ENCODE measurements around the gene DLD.
A peak's percentile ranks its signal among the peaks of the same experiment; 100 is the strongest.
"Not testable (repeated sequence)": the region's sequence is repeated elsewhere in the genome, so short reads cannot be mapped to it uniquely, and the experiment has no call there.

DLD gene

DNA sequence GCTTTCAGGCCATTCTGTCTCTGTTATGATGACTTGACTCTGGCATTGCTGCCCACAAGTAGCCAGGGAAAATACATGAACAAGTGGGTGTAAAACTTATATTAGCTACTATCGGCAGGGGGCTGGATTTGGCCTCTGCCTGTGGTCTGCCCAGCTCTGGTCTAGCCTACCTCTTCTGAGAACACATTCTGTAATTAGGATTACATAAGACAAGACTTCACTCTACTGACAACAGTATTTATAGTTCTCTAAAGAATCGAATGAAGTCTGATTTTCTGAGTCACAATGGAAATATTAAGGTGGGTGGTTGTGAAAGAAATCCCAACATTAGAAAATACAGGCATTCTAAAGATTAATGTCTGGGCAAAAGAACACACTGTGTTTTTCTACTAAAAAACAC lies 55.5 kb downstream of the DLD start:
- no peak for DNase-seq

DNA sequence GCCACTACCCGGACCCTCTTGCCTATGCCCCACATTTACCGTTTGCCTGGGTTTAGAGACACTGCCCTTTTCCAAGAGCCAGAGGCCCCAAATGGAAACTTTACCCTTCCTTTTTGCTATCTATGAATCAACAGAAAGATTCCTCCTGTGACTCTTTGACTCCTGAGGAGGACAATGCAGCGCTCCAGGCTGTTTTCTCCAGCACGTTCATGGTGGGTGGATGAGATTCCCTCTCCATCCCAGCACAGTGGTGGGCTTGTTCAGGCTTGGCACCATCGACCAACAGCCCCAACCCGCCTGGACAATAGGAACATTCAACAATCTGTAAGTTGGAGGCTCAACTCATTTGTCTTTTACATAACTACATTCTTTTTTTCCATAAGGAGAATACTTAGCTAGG lies 55.9 kb downstream of the DLD start:
- no peak for DNase-seq

DNA sequence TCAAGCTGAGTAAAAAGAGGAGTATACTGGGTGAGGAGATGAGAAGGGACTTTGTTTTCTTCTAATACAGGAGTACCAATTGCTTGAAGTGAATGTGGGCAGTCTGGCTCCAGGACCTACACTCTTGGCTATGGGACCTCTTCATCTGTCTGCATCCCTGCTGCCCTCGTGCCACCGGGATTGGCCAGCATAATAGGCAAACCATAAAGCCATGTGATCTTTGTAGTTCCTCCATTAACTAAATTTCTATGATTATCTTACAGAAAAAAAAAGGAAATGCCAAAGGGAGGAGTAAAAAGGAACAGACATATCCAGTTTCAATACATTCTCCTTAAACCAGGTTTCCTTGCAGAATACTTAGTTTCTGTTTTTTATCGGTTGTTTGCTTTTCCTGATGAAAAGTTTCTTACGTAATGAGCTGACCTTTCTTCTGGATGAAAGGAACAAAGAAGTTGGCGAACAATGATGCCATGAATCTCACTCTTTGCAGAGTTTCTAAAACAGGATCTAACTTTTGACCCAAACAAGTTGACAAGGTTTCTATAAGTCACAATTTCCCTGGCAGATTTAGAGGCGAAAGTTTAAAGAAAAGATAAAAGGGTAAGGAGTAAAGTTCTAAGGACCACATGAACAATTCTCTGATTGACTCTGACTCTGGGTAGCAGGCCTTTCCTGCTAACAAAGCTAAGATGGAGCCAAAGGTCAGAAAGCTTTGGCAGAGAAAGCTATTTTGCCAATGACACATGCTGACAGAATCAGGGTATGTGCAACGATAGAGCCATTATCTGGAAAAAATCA lies 57.9 kb downstream of the DLD start:
- no peak for DNase-seq

DNA sequence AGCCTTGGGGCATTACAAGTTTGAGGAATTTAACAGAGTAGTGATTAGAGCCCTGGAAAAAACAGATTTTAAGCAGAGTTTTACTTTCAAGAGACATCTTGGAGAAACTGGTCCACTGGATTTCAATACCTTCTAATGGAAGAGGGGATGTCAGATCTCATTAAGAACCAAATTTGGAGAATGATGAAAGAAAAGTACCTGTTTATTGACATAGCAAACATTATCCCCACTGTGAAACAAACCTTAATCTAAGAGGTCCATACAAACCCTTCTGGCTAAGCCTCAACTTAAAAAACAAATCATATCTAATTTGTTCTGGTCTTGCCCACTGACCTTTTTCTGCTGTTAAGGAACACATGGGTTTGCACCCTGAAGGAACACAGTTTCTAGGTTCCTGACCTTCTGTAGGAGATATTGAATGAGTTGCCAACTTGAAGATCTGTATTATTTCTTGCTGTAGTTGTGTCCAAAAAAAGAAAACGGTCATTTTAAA lies 58.5 kb downstream of the DLD start:
- no peak for DNase-seq

DNA sequence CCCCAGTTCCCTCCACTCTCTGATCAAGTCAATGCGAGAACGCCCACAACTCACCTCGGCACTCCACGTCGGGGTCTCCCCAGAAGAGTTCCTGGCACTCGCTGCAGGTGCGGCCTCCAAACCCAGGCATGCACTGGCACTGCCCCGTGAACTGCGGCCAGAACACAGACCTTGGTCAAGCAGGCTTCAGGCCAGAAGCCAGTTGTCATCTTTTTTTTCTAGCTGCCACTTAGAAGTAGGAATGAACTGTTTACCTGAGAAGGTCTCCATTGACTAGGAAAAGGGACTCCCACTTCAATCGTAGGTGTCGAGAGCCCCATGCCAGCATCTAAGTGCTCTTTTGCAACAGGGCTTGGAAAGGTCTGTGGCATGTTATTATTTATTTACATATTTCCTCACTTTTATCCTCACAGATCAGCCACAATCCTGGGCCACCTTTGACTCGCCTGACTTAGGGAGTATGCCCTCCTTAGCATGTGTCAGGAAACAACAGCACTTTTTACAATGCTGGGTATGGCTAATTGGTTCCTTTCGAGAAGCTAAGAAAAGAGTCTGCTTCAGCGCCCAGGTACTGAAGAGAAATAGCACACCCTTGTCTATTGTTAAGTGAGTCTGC lies 60.3 kb downstream of the DLD start:
- no peak for DNase-seq

DNA sequence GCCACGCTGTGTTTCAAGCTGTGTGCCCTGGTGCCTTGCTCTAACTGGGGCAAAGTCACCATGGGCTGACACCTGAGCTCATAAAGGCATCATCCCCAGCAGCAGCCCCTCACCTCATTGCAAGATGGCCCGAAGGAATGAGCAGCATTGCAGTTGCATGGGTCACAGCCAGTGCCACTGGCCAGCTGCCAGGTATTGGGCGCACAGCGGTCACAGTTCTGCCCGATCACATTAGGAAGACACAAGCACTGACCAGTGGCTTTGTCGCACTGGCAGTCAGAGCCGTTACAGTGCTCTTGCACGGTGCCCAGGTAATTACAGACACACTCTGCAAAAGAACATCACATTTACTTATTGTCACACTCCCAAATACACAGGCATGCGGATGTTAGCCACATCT lies 60.9 kb downstream of the DLD start:
- no peak for DNase-seq

DNA sequence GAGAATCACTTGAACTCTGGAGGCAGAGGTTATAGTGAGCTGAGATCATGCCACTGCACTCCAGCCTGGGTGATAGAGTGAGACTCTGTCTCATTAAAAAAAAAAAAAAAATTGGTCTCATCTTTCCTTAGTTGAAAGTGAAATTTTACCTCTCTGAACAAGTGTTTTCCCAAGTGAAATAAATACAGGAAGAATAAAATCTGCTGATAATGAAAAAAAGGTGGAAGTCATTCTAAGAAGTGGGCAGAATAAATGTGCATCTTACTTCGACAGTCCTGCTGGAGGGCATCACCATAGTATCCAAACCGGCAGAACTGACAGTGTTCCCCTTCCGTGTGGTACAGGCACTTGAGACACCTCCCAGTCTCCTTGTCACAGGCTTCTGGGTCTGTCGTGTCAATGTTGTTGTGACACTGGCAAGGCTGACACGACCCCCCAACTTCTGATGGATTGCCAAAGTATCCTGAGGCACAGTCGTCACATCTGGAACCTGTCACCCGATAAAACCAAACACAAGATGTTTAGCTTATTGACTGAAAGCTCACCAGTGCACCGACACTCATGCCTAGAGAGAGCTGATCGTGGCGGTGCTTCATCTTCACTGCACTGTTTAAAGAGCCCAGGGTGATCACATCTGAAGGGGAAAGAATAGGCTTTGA lies 62.4 kb downstream of the DLD start:
- DNase-seq = no peak

DNA sequence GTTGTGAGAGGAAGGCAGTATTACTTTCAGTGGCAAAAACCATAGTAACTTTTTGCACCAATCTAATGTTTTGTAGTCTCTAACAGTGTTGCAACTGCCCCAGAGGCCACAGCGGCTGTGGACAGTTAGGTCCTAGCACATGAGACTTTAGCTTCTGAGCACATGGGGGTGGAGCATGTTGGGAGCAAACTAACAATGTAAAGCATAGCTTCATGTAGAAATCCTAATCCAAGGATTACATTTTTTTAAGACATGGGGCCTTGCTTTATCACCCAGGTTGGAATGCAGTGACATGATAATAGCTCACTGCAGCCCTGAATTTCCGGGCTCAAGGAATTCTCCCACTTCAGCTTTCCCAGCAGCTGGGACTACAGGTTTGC lies 62.9 kb downstream of the DLD start:
- DNase-seq = no peak

DNA sequence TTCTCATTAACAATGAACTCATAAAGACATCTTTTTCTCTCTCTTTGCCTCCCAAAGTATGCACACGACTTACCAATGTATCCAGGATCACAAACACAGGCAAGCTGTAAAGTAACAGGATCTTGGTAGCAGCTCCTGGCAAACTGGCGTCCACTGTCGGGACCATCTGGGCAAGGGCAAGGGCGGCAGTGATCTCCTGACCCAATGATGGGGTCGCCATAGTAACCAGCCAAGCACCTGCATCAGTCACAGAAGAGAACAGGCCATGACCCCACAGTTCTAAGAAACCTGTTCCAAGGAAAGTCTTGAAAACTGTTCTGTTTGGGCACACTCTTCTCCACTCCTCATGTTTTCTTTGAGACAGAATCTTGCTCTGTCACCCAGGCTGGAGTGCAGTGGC lies 64.4 kb downstream of the DLD start:
- DNase-seq = no peak

DNA sequence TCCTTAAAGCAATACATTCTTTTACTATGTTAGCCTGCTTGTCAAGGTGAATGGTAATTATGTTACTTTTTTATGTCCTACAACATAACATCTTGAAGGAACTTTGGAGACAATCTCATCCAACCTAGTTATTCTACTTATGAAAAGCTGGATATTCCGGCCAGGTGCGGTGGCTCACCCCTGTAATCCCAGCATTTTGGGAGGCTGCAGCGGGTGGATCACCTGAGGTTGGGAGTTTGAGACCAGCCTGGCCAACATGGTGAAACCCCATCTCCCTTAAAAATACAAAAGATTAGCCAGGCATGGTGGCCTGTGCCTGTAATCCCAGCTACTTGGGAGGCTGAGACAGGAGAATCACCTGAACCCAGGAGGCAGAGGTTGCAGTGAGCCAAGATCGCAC lies 66.0 kb downstream of the DLD start:
- DNase-seq = not testable (repeated sequence)

DNA sequence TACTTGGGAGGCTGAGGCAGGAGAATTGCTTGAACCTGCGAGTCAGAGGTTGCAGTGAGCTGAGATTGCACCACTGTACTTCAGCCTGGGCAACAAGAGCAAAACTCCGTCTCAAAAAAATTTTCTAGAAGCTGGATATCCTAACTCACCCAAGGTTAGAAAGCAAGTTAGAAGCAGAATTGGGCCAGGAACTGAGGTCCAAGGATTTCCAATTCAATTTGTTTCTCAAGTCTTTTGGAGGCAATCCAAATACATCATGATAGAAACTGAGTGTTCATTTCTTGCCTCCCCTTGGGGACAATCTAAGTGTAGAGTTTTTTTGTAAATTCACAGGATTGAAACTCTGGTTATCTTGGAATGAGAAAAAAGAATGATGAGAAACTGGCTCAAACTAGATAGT lies 66.5 kb downstream of the DLD start:
- no peak for DNase-seq

DNA sequence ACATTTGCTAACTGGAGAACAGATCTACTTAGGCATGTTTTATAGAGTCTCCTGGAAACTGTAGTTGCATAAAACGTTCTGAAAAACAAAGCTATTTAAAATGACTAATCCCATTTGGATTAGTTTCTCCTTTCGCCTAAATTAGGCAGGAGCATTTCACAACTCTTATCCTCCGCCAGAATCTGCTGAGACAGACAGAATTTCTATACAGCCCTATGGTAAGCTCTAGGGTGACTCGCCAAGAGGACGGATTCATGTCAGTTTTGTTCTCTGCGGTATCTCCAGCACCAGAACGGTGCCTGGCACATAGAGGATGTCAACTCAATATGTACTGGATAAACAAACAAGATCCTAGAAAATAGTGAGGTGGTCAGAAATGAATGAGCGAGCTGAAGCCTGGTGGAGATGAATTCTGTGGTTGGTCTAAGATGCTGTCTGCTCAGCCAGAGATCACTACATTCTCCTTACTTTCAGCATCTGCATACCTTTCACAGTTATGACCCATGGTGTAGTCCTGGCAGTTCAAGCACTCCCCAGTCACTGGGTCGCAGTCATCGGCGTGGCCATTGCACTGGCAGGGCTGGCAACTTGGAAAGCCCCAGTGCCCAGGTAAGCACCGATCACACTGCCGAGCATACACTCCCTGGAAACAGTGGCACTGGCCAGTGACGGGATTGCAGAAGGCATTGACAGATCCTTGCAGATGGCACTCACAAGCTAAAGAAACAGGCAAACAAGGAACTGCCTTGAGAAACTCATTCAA lies 68.0 kb downstream of the DLD start:
- no peak for DNase-seq

DNA sequence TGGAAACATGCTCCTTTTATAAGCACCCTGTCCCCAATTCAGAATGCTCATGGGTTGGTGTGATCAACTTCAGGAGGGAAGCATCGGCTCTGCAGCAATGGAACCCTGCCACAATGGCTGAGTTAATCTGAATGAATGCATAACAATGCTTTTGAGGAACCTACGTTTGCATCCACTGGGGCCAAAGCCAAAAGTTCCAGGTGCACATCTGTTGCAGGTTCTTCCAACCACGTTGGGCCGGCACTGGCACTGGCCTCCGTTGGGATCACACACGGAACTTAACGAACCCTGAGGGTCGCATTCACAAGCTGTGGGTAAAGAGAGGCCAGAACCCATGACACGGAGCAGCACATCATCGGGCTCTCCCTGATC lies 68.5 kb downstream of the DLD start:
- DNase-seq = no peak

DNA sequence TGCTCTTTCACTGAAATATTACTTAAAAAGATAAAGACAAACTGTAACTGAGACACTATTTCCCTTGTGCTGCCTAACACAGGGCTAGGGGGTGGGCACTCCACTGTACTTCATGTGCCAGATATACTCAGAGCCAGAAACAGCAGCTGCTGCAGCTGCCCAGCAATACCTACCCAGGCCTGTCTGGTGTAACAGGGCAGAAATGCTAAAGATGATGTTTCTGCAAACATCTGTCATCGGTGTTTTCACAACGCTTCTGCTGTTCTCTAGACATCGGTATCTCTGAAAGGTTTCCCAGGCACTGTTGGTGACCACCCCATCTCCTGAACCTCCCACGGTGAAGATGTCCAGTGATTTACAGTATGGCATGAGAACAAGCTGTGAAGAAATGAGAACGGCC lies 69.3 kb downstream of the DLD start:
- DNase-seq = no peak

DNA sequence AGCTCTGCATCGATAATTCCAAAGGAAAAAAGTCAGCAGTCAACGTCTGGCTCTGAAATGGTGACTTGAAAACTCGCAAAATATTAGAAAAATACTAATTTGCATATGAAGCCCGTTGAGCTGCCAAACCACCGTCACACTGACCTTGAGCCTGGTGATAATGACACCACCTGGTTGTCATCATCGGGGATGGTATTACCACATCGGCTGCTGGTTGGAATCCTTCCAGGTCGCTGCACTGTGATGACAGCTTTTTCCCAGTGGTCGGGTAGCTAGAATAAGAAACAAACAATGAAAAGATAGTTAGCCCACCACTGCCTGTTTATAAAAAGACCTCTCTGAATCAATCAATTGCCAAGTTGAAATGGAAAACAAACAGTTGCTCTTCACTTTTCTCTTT lies 70.4 kb downstream of the DLD start:
- peak; percentile 55 for DNase-seq

DNA sequence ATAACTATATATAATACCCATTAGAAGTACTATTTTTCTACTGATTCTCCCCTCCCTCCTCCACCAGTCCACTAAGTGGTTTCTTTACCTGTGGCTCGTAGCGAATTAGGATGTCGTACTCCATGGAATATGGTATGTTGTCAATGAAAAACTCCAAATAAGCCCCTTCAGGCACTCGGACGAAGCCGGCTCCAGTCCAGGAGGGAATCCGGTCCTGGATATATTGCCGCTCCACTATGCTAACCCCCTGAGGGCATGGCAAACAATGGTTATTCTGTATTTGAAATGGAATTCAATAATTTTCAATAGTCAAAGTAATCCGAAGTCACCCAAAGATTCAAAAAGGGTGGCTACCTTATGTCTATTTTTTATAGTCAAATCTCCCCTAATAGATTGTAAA lies 71.8 kb downstream of the DLD start:
- DNase-seq = no peak

DNA sequence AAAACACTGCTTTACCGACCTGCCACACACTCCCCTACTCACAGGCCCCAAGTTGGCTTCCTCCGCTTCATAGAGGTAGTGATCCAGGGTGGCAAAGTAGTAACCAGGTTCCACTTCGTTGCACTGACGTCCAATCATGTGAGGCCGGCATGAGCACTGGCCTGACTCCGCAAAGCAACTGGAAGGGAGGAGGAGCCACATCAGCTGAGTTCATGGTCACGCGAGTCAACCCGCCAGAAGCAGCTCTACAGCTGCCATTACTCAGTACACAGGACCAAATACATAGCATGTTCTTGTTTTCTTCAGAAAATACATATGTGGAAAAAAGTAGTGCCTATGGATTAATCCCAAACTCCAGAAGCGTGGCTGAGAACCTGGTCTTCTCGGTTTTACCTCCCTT lies 73.5 kb downstream of the DLD start:
- no peak for DNase-seq

DNA sequence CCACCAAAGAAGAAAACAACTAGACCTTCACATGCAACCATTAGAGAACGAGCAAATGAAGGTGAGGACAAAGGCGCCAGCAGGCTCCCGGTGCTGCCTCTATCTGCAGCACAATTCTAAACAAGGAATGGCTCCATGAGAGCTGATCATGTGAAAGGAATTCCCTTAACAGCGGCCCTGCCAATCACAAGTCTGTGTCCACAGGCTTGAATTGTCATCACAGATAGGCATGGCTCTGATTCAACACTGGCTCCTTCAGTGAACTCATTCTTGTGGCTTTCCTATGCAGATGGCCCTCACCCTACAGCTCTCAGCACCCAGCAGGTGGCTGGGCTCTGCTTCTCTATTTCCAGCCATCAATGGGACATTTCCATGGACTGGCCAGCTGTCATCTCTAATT lies 75.7 kb downstream of the DLD start:
- DNase-seq = no peak

DNA sequence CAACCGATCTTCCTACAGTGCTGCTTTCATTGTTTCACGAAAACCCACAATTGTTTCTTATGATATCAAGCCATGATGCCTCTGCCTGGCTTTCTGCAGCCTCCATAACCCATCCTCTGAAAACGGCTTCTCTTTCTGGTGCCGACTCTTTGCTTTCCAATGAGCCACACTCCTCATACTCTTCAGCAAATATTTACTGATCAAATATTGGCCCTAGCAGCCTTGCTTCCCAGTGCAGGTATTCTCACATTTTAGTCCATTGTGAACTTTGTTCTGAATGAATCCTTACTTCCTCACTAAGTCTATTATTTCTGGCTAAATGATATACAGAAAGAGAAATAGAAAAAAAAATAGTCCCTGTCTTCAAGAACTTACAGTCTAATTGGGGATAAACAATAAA lies 76.4 kb downstream of the DLD start:
- DNase-seq = no peak

DNA sequence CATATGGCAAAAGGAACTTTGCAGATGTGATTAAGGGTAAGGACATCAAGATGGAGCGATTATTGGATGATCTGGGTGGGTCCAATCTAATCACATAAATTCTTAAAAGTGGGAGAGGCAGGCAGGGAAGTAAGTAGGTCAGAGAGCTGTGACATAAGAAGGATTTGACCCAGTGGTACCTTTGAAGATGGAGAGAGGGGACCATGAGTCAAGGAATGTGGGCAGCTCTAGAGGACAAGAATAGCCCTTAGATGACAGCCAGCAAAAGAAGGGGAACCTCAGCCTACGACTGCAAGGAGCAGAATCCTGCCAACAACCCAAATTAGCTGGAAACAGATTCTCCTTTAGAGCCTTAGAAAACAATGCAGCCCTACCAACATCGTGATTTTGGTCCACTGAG lies 77.5 kb downstream of the DLD start:
- no peak for DNase-seq

DNA sequence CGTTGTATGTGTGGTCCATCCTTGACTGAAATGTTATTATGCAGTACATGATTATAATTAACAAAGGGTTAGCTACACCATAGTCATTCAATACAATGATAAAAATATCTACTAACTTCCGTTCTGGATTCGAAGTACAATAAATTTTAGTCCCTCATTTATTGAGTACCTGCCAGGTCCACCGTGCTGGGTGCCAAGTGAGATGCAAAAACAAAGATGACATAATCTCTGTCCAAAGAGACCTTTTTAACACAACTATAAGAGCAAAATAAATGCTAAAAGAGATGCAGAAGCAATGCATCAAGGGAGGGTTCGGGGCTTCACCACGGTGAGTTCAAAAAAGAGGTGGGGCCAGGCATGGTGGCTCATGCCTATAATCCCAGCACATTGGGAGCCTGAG lies 78.9 kb downstream of the DLD start:
- no peak for DNase-seq

Measured in RPMI8226 (cell line).